Gastroesophageal sphincter (tissue), 2 donors: ENCODE measurements around the gene DOCK7.

ENCODE experiments used
- EP300 ChIP-seq: sonication (generic); formaldehyde crosslinking; IDR thresholded peaks from one replicate; pipeline ENCODE4 v1.6.1; 2017; ENCODE audit warnings: antibody characterized with exemption, mild to moderate bottlenecking
- POLR2A ChIP-seq, 2 donors: fragments of 450-650 bp; IDR thresholded peaks; one replicate each; pipeline ENCODE4 v1.6.1; 2017; ENCODE audit warnings: antibody characterized with exemption in 2 of 2, mild to moderate bottlenecking in 2 of 2, moderate library complexity in 1 of 2

DNA sequence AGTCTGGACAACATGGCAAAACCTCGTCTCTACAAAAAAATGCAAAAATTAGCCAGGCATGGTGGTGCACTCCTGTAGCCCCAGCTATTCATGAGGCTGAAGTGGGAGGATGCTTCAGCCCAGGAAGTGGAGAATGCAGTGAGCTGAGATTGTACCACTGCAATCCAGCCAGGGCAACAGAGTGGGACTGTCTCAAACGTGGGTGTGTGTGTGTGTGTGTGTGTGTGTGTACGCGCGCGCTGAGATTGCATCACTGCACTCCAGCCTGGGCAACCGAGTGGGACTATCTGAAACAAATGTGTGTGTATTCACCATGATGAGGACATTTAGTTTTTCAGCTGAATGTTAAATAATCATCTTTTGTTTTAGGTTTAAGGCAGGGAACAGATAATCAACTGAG, 230.2 kb downstream of the DOCK7 start:
- TF ChIP-seq EP300 = no peak
- TF ChIP-seq POLR2A (IDR thresholded peaks at IDR 0.05) = no peak
